ENCODE data around the gene RTTN.

RTTN gene

DNA sequence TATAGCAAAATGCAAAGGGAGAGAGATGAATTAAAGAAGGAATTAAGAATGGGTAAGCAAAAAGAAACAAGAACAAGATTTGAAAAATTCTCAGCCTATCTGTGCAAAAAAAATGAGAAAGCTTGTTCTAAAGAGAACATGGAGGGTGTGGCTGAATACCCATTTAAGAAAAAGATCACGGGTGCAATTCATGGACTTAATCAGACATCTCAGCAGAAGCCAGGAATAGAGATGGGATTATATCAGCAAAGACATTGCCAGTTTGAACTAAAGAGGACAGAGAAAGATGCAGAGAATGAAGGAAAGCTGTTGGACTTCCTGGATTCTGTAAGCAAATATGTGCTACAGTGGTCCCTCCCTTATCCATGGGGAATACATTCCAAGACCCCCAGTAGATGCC is 115.6 kb downstream of the RTTN start:
- no peak for DNase-seq (ENCODE audit: low read depth)
- H3K4me3 ChIP-seq (ENCODE audit: low read depth, low read length): no peak overlapping the region
- TF ChIP-seq, protein P1, sequence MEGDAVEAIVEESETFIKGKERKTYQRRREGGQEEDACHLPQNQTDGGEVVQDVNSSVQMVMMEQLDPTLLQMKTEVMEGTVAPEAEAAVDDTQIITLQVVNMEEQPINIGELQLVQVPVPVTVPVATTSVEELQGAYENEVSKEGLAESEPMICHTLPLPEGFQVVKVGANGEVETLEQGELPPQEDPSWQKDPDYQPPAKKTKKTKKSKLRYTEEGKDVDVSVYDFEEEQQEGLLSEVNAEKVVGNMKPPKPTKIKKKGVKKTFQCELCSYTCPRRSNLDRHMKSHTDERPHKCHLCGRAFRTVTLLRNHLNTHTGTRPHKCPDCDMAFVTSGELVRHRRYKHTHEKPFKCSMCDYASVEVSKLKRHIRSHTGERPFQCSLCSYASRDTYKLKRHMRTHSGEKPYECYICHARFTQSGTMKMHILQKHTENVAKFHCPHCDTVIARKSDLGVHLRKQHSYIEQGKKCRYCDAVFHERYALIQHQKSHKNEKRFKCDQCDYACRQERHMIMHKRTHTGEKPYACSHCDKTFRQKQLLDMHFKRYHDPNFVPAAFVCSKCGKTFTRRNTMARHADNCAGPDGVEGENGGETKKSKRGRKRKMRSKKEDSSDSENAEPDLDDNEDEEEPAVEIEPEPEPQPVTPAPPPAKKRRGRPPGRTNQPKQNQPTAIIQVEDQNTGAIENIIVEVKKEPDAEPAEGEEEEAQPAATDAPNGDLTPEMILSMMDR (IDR thresholded peaks at IDR 0.05; ENCODE audit: low read depth, low read length): no peak
- TF ChIP-seq, protein P2, sequence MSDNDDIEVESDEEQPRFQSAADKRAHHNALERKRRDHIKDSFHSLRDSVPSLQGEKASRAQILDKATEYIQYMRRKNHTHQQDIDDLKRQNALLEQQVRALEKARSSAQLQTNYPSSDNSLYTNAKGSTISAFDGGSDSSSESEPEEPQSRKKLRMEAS (IDR thresholded peaks at IDR 0.05; ENCODE audit: low read depth, low read length): no peak
- TF ChIP-seq POLR2A (IDR thresholded peaks at IDR 0.05; ENCODE audit: extremely low read depth, insufficient read length): no peak
- no peak for TF ChIP-seq MYC (IDR thresholded peaks at IDR 0.05; ENCODE audit: low read depth, low read length)

DNA sequence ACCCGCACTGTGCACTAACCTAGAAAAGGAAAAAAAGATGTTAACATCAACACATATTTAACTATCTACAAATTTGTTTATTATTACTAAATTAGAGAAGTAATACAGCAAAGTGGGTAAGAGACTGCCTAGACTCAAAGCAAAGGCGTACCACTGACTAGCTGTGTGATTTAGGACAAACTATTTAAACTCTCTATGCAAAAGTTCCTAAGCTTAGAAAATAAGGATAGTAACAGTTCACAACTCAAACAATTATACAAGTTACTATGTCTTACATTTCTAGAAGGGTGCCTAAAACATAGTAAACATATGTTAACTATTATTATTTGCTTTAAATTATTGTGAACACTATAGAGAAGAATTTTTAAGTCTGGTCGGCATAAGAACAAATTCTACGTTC is 119.4 kb downstream of the RTTN start:
- H3K4me3 ChIP-seq (ENCODE audit: low read depth, low read length): no peak overlapping the region
- no peak for DNase-seq (ENCODE audit: low read depth)
- TF ChIP-seq, protein P2 (IDR thresholded peaks at IDR 0.05; ENCODE audit: low read depth, low read length): no peak
- no peak for TF ChIP-seq POLR2A (IDR thresholded peaks at IDR 0.05; ENCODE audit: extremely low read depth, insufficient read length)
- no peak for TF ChIP-seq MYC (IDR thresholded peaks at IDR 0.05; ENCODE audit: low read depth, low read length)
- TF ChIP-seq, protein P1 (IDR thresholded peaks at IDR 0.05; ENCODE audit: low read depth, low read length): no peak

DNA sequence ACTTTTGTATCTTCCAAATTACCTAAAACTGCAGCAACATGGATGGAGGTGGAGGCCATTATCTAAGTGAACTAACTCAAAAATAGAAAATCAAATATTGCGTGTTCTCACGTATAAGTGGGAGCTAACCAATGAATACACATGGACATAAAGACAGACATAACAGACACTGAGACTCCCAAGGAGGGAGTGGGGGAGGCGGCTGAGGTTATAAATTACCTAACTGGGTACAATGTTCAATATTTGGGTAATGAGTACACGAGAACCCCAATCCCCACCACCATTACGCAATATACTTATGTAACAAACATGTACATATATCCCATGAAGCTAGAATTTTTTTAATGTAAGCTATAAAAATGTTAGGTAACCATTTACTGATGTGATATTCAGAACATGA is 119.8 kb downstream of the RTTN start:
- peak; percentile 2 for DNase-seq (ENCODE audit: low read depth)
- TF ChIP-seq, protein P1 (IDR thresholded peaks at IDR 0.05; ENCODE audit: low read depth, low read length): no peak
- TF ChIP-seq, protein P2 (IDR thresholded peaks at IDR 0.05; ENCODE audit: low read depth, low read length): no peak
- TF ChIP-seq MYC (IDR thresholded peaks at IDR 0.05; ENCODE audit: low read depth, low read length) (no peak), POLR2A (IDR thresholded peaks at IDR 0.05; ENCODE audit: extremely low read depth, insufficient read length) (no peak)
- no peak overlapping the region for H3K4me3 ChIP-seq (ENCODE audit: low read depth, low read length)

DNA sequence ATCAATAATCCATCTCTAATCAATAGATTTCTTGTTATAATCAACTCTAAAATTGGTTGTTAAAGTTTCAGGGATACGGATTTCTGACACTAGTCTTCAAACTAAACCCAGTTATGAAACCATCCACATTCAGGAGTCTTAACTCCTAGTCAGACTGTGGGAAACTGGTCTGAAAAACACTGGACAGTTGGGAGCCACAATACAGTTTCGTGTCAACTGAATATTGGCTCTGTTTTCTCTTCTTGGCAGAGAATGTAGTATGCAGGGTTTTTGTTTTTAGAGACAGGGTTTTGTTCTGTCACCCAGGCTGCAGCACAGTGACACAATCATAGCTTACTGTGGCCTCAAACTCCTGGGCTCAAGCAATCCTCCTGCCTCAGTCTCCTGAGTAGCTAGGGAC is 123.1 kb downstream of the RTTN start:
- DNase-seq (ENCODE audit: low read depth): no peak
- H3K4me3 ChIP-seq (ENCODE audit: low read depth, low read length): no peak overlapping the region
- TF ChIP-seq POLR2A (IDR thresholded peaks at IDR 0.05; ENCODE audit: extremely low read depth, insufficient read length) (no peak), MYC (IDR thresholded peaks at IDR 0.05; ENCODE audit: low read depth, low read length) (no peak)
- TF ChIP-seq, protein P2 (IDR thresholded peaks at IDR 0.05; ENCODE audit: low read depth, low read length): no peak
- TF ChIP-seq, protein P1 (IDR thresholded peaks at IDR 0.05; ENCODE audit: low read depth, low read length): no peak

DNA sequence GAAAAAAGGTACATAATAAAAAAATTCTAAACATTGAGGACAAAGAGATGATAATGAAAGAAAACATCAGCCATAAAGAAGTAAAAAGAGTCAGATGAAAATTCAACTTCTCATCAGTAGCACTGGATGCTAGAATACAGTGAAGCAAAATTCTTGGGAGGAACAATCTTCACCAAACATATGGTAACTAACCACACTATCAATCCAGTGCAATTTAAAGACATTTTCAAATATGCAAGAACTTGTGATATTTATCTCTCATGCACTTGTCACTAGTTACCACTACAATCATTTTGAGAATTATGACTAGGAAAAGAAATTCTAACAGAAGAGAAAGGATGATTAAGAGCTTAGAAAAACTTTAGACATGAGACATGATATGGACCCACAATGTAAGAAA is 127.4 kb downstream of the RTTN start:
- no peak for DNase-seq (ENCODE audit: low read depth)
- no peak overlapping the region for H3K4me3 ChIP-seq (ENCODE audit: low read depth, low read length)

DNA sequence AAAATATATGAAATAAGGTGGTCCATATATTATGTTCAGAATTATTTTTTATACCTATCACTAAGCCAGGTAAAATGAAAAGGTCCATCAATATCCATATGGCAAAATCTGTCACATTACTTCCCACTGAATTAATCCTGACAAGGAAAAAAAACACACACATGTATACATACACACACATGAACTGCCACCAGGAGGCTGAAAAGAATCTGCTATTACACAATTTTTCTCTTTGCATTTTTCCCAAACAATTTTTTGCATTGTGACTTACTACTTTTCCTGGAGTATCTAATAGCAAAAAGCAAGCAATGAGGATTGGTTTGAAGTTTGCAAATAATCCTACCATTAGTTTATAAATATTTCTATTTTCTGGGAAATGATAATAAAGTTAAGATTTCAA is 129.6 kb downstream of the RTTN start:
- H3K4me3 ChIP-seq (ENCODE audit: low read depth, low read length): no peak overlapping the region
- no peak for DNase-seq (ENCODE audit: low read depth)
- TF ChIP-seq, protein P2 (IDR thresholded peaks at IDR 0.05; ENCODE audit: low read depth, low read length): no peak
- TF ChIP-seq, protein P1 (IDR thresholded peaks at IDR 0.05; ENCODE audit: low read depth, low read length): no peak
- TF ChIP-seq MYC (IDR thresholded peaks at IDR 0.05; ENCODE audit: low read depth, low read length) (no peak), POLR2A (IDR thresholded peaks at IDR 0.05; ENCODE audit: extremely low read depth, insufficient read length) (no peak)

More for the DNA sequence above, 127.4 kb downstream of the RTTN start:
- TF ChIP-seq, protein P2 (IDR thresholded peaks at IDR 0.05; ENCODE audit: low read depth, low read length): no peak
